ENCODE results near the gene KCNG2.

KCNG2 gene

DNA sequence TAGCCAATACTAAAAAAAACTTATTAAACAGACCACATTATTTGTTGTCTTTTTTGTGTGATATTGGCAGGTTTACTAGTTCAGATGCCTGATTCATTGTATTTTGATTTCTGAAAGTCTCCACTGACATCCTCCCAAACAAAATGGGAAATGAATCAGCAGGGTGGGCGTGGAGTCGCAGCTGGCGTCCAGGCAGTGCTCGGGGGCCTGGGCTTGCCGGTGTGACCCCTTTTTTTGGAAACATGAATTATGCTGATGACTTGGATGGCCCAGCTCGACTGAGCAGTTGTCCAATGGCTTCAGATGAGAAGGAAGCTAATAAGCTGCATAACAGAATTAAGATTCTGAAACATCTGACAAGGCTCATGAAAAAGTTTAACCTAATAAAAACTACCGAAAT, 1.7 kb upstream of the KCNG2 start:
- H3K27me3 ChIP-seq (ENCODE audit: control insufficient read depth in 1 of 2, insufficient read depth in 2 of 2, low read length in 2 of 2) = peaks cover 15 to 48% of the 10 kb centered on the region in 2 donors

DNA sequence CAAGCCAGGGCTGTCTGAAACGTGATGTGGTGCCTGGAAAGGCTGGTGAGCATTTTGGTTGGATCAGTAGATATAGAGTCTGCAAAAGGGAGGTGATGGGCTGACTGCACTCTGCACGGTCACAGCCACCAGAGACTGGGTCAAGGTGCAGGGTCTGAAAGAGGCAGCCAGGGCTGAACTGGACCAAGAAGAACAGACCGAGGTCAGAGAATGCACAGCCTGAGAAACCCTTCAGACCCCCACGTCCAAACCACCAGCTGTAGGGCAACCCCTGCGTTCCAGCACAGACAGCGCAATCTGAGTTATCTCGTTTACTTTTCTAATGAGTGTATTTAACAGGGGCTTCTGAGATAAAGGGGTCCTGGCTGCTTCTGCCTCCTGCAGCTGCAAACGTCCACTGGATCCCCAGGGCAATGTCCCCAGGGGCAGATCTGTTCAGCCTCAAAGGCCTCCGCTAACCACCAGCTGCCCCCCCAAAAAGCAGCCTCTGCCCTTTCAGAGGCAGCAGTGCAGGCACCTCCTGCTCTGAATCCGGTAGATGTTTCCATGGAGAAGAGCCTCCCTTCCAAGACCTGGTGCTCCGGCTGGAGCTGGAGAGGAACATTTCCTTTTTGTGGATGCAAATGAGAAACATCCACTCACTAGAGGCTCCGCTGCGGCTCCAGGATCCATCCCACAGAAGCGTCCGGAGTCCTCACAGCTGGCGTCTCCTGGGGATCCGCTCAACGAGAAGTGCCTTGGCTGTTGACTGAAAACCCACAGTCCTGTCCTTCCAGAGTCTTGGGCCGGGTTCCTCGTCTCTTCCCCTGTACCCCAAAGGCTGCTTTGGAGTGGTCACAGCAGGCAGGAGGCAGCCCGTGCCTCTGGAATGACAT, 970 bp upstream of the KCNG2 start:
- peaks cover 15 to 48% of the 10 kb centered on the region in 2 donors for H3K27me3 ChIP-seq (ENCODE audit: control insufficient read depth in 1 of 2, insufficient read depth in 2 of 2, low read length in 2 of 2)
- no peaks in the 10 kb centered on the region for H3K36me3 ChIP-seq (ENCODE audit: insufficient read depth, low read length)
- H3K4me1 ChIP-seq (ENCODE audit: insufficient read depth, low read length) = peaks cover 4% of the 10 kb centered on the region

More for the DNA sequence above, 1.7 kb upstream of the KCNG2 start:
- H3K9ac ChIP-seq (ENCODE audit: low read length) = no peak overlapping the region
- H3K9me3 ChIP-seq (ENCODE audit: low read length) = no peaks in the 10 kb centered on the region
- no peaks in the 10 kb centered on the region for H3K36me3 ChIP-seq (ENCODE audit: insufficient read depth, low read length)
- H3K4me3 ChIP-seq (ENCODE audit: low read depth in 1 of 2, low read length in 2 of 2) = no peak overlapping the region
- H3K27ac ChIP-seq (ENCODE audit: low read depth, low read length) = no peak overlapping the region
- peaks cover 4% of the 10 kb centered on the region for H3K4me1 ChIP-seq (ENCODE audit: insufficient read depth, low read length)

DNA sequence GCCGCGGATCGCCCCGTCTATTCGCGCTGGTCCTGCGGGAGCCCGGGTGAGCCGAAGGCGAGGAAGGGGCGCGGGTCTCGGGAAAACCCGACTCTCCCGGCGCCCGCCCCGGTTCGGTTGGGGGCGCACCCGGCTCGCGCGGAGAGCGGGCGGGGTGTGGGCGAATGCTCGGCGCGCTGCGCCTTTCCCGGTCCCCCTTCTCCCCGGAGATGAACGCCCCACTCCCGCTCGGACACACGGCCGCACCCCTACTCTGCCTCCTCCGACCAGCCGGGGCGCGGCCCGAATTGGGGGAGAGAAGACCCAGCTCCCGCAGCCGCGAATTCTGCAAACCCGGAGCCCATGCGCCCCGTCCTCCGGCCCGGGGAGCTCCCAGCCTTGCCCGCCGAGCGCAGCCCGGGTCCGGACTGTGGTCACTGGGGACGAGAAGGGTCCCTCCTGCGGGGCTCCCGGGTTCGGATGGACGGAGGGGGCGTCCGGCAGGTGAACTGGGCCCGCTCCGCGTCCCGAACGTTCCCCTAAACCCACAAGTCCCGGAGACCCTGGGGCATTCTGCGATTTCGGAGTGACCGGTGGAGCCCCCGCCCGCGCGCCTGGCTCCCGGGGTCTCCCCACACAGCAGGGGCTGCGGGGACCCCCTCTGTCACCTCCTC, 734 bp downstream of the KCNG2 start:
- Histone ChIP-seq H3K36me3 (ENCODE audit: insufficient read depth, low read length) (no peaks in the 10 kb centered on the region), H3K9ac (ENCODE audit: low read length) (no peak overlapping the region), H3K9me3 (ENCODE audit: low read length) (no peaks in the 10 kb centered on the region), H3K27me3 (ENCODE audit: control insufficient read depth in 1 of 2, insufficient read depth in 2 of 2, low read length in 2 of 2) (peaks cover 15 to 48% of the 10 kb centered on the region in 2 donors), H3K4me3 (ENCODE audit: low read depth in 1 of 2, low read length in 2 of 2) (peak overlapping the region in 1 of 2 donors; percentile 7), H3K4me1 (ENCODE audit: insufficient read depth, low read length) (peaks cover 4% of the 10 kb centered on the region), H3K27ac (ENCODE audit: low read depth, low read length) (no peak overlapping the region)

More for the DNA sequence above, 970 bp upstream of the KCNG2 start:
- Histone ChIP-seq H3K27ac (ENCODE audit: low read depth, low read length) (no peak overlapping the region), H3K9me3 (ENCODE audit: low read length) (no peaks in the 10 kb centered on the region), H3K9ac (ENCODE audit: low read length) (no peak overlapping the region), H3K4me3 (ENCODE audit: low read depth in 1 of 2, low read length in 2 of 2) (no peak overlapping the region)

DNA sequence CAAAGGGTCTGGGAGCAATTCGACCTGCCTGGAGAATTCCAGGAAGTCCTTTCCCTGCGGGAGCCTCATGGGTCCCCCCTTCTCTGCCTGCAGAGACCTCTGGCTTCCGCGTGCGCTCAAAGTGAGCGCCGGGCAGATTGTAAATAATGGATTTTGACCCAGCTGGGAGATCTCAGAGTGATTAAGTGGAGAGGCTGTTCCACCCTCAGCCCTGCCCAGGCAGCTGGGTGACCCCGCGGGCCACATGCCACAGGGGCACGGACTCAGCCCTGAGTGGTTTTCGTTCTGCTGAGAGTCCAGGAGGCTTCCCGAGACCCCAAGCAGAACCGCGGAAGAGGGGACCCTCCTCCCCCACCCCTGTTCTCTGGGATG, 1.2 kb downstream of the KCNG2 start:
- Histone ChIP-seq H3K4me1 (ENCODE audit: insufficient read depth, low read length) (peaks cover 4% of the 10 kb centered on the region), H3K36me3 (ENCODE audit: insufficient read depth, low read length) (no peaks in the 10 kb centered on the region), H3K4me3 (ENCODE audit: low read depth in 1 of 2, low read length in 2 of 2) (peak overlapping the region in 1 of 2 donors; percentile 7), H3K27ac (ENCODE audit: low read depth, low read length) (no peak overlapping the region), H3K27me3 (ENCODE audit: control insufficient read depth in 1 of 2, insufficient read depth in 2 of 2, low read length in 2 of 2) (peaks cover 15 to 48% of the 10 kb centered on the region in 2 donors), H3K9ac (ENCODE audit: low read length) (no peak overlapping the region), H3K9me3 (ENCODE audit: low read length) (no peaks in the 10 kb centered on the region)

DNA sequence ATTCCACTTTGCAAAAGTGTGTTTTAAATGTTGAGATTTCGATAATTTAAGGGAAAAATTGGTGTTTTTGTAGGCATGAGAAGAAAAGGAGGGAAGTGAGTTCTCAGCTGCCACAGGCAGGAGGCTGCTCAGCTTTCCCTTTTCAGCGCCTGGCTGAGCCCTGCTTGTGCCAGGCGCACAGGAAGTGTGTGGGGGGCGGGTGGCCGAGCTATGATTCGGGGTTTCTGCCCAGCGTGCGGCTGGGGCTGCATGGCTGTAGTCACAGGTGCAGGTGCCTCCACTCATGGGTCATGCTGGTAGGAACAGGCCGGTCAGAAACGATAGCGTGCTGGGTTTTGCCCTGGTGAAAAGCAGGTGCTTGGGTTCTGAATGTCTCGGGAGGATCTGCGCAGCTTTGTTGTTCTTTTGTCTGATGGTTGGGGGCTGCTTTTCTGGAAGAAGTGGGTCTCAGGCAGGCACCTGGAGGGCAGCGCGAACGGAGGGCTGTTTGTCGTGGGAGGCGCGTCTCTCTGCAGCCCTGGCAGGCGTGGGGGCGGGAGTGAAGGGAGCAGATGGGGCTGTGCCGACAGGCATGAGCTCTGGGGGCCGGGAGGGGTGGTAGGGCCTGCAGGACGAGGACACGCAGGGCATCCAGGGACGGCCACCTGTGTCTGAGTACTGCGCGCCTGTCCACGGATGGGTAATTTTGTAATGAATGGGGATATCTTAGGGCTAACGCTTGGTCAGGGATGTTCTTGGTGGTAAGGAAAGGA, 2.1 kb downstream of the KCNG2 start:
- Histone ChIP-seq H3K9ac (ENCODE audit: low read length) (no peak overlapping the region), H3K9me3 (ENCODE audit: low read length) (no peaks in the 10 kb centered on the region), H3K36me3 (ENCODE audit: insufficient read depth, low read length) (no peaks in the 10 kb centered on the region), H3K4me1 (ENCODE audit: insufficient read depth, low read length) (peaks cover 4% of the 10 kb centered on the region), H3K27ac (ENCODE audit: low read depth, low read length) (no peak overlapping the region), H3K4me3 (ENCODE audit: low read depth in 1 of 2, low read length in 2 of 2) (no peak overlapping the region), H3K27me3 (ENCODE audit: control insufficient read depth in 1 of 2, insufficient read depth in 2 of 2, low read length in 2 of 2) (peaks cover 15 to 48% of the 10 kb centered on the region in 2 donors)

- Histone ChIP-seq H3K27me3 (ENCODE audit: control insufficient read depth in 1 of 2, insufficient read depth in 2 of 2, low read length in 2 of 2) (peaks cover 15 to 48% of the 10 kb centered on the region in 2 donors), H3K27ac (ENCODE audit: low read depth, low read length) (no peak overlapping the region), H3K4me3 (ENCODE audit: low read depth in 1 of 2, low read length in 2 of 2) (no peak overlapping the region), H3K4me1 (ENCODE audit: insufficient read depth, low read length) (peaks cover 4% of the 10 kb centered on the region), H3K9me3 (ENCODE audit: low read length) (no peaks in the 10 kb centered on the region), H3K9ac (ENCODE audit: low read length) (no peak overlapping the region), H3K36me3 (ENCODE audit: insufficient read depth, low read length) (no peaks in the 10 kb centered on the region)
These were observed 2.8 kb downstream of the KCNG2 start for GRCh38 chr18:79800371-79801180.

DNA sequence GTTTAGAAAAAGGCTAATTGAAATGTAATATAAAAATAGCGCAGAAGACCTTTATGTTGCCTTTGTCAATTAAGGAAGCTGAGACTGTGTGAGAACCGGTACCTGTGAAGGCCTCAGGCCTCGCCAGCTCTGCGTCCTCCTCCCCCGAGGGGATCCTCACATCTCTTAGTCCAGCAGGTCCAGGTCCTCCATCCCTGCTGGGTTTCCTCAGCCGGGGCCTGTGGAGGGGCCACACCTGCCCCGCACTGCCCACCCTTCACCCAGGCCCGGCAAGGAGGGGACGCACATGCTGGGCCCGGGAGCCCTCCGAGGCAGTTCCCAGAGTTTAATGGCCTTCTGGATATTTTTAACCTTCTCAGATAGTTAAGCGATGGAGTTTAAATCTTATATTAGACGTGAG, 3.5 kb downstream of the KCNG2 start:
- H3K27ac ChIP-seq (ENCODE audit: low read depth, low read length) = no peak overlapping the region

GRCh38 chr18:79801641-79802040, 3.9 kb downstream of the KCNG2 start:
- Histone ChIP-seq H3K27ac (ENCODE audit: low read depth, low read length) (no peak overlapping the region), H3K9ac (ENCODE audit: low read length) (no peak overlapping the region), H3K4me1 (ENCODE audit: insufficient read depth, low read length) (peaks cover 4% of the 10 kb centered on the region), H3K36me3 (ENCODE audit: insufficient read depth, low read length) (no peaks in the 10 kb centered on the region), H3K4me3 (ENCODE audit: low read depth in 1 of 2, low read length in 2 of 2) (no peak overlapping the region), H3K27me3 (ENCODE audit: control insufficient read depth in 1 of 2, insufficient read depth in 2 of 2, low read length in 2 of 2) (peaks cover 15 to 39% of the 10 kb centered on the region in 2 donors), H3K9me3 (ENCODE audit: low read length) (no peaks in the 10 kb centered on the region)

More for the DNA sequence above, 3.5 kb downstream of the KCNG2 start:
- no peak overlapping the region for H3K4me3 ChIP-seq (ENCODE audit: low read depth in 1 of 2, low read length in 2 of 2)
- H3K36me3 ChIP-seq (ENCODE audit: insufficient read depth, low read length) = no peaks in the 10 kb centered on the region
- peaks cover 15 to 42% of the 10 kb centered on the region in 2 donors for H3K27me3 ChIP-seq (ENCODE audit: control insufficient read depth in 1 of 2, insufficient read depth in 2 of 2, low read length in 2 of 2)
- peaks cover 4% of the 10 kb centered on the region for H3K4me1 ChIP-seq (ENCODE audit: insufficient read depth, low read length)
- H3K9me3 ChIP-seq (ENCODE audit: low read length) = no peaks in the 10 kb centered on the region
- H3K9ac ChIP-seq (ENCODE audit: low read length) = no peak overlapping the region

DNA sequence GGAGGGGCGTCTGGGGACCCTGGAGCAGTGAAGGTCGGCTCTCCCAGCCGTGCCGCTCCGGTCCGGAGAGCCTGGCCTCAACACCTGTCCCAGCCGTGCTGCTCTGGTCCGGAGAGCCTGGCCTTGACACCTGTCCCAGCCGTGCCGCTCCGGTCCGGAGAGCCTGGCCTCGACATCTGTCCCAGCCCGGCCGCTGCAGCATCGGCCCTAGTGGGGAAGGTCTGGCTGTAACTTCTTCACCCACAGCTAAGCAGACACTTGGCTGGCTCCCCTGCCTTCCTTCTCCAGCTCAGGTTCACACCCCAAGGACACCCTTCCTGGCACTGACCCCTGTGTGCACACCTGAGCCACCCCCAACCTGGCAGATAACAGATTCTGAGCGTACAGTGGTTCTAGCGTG, 4.6 kb downstream of the KCNG2 start:
- Histone ChIP-seq H3K27me3 (ENCODE audit: control insufficient read depth in 1 of 2, insufficient read depth in 2 of 2, low read length in 2 of 2) (peaks cover 12 to 33% of the 10 kb centered on the region in 2 donors), H3K9ac (ENCODE audit: low read length) (no peak overlapping the region), H3K9me3 (ENCODE audit: low read length) (no peaks in the 10 kb centered on the region), H3K36me3 (ENCODE audit: insufficient read depth, low read length) (no peaks in the 10 kb centered on the region), H3K27ac (ENCODE audit: low read depth, low read length) (no peak overlapping the region), H3K4me3 (ENCODE audit: low read depth in 1 of 2, low read length in 2 of 2) (no peak overlapping the region), H3K4me1 (ENCODE audit: insufficient read depth, low read length) (peaks cover 4% of the 10 kb centered on the region)

GRCh38 chr18:79803611-79804051, 5.9 kb downstream of the KCNG2 start:
- no peaks in the 10 kb centered on the region for H3K36me3 ChIP-seq (ENCODE audit: insufficient read depth, low read length)
- H3K9ac ChIP-seq (ENCODE audit: low read length) = no peak overlapping the region
- no peaks in the 10 kb centered on the region for H3K9me3 ChIP-seq (ENCODE audit: low read length)
- H3K27ac ChIP-seq (ENCODE audit: low read depth, low read length) = no peak overlapping the region
- H3K27me3 ChIP-seq (ENCODE audit: control insufficient read depth in 1 of 2, insufficient read depth in 2 of 2, low read length in 2 of 2) = peaks cover 8 to 20% of the 10 kb centered on the region in 2 donors
- no peak overlapping the region for H3K4me3 ChIP-seq (ENCODE audit: low read depth in 1 of 2, low read length in 2 of 2)
- peaks cover 4% of the 10 kb centered on the region for H3K4me1 ChIP-seq (ENCODE audit: insufficient read depth, low read length)

Measured in muscle layer of colon (tissue), 2 donors.